Medulla oblongata (tissue), 1 donor: ENCODE results near the gene BRF1.

Experiments used
- DNase-seq: peaks from one replicate; pipeline ENCODE4 v3.0.0-alpha.2; 2015; ENCODE audit errors: extremely low spot score

The BRF1 gene

GRCh38 chr14:105193916-105194782 is 106.7 kb downstream of the BRF1 start:
- DNase-seq: no peak

- no peak for DNase-seq
Observed at GRCh38 chr14:105192866-105193731, 107.7 kb downstream of the BRF1 start.

GRCh38 chr14:105187935-105188524 is 112.8 kb downstream of the BRF1 start:
- no peak for DNase-seq

- DNase-seq: no peak
Observed at GRCh38 chr14:105187116-105187515, 113.7 kb downstream of the BRF1 start.

GRCh38 chr14:105185973-105186372 is 114.8 kb downstream of the BRF1 start:
- DNase-seq: no peak

- no peak for DNase-seq
Observed at GRCh38 chr14:105185001-105185400, 115.8 kb downstream of the BRF1 start.

- DNase-seq: no peak
Observed at GRCh38 chr14:105184461-105184860, 116.3 kb downstream of the BRF1 start.

- DNase-seq: no peak
Observed at GRCh38 chr14:105182296-105183020, 118.3 kb downstream of the BRF1 start.

- DNase-seq: no peak
Observed at GRCh38 chr14:105181549-105182295, 119.1 kb downstream of the BRF1 start.

- DNase-seq: peak; percentile 20
Observed at GRCh38 chr14:105180592-105181548, 119.9 kb downstream of the BRF1 start, which contains the start of gene NUDT14. Gene NUDT14 (minus strand): TSS chr14:105181312. CDS start chr14:105181209, 103 bp downstream.

GRCh38 chr14:105179191-105179590 is 121.6 kb downstream of the BRF1 start:
- DNase-seq: no peak

- DNase-seq: no peak
Observed at GRCh38 chr14:105178868-105179140, 122.0 kb downstream of the BRF1 start.

GRCh38 chr14:105178069-105178867 is 122.5 kb downstream of the BRF1 start:
- no peak for DNase-seq

- DNase-seq: no peak
Observed at GRCh38 chr14:105177082-105177481, 123.7 kb downstream of the BRF1 start.

- DNase-seq: no peak
Observed at GRCh38 chr14:105176513-105176912, 124.3 kb downstream of the BRF1 start.

- DNase-seq: no peak
Observed at GRCh38 chr14:105173901-105174894, 126.6 kb downstream of the BRF1 start.

GRCh38 chr14:105173145-105173544 is 127.7 kb downstream of the BRF1 start:
- no peak for DNase-seq

GRCh38 chr14:105172476-105172875 is 128.3 kb downstream of the BRF1 start:
- DNase-seq: no peak
